IMR-90 (cell line): ENCODE measurements around the gene ABL1. TPM values are rescaled to one million over a fixed set of nuclear protein-coding genes. Genes with fewer than 3 reads are reported as not detected.

ENCODE experiments used
- ATAC-seq: fragments of 200-7000 bp; cut with Tn5 transposase; 2 replicates; pipeline ENCODE4 v1.9.1; 2020; ENCODE audit warnings: low read depth, mild to moderate bottlenecking, moderate library complexity
- BruUV-seq: library from RNA; stranded (reverse); fragments of 400-500 nt; replicated peaks from 2 replicates; lab custom pipeline; 2021; lab: Mats Ljungman, UMichigan
- CTCF ChIA-PET: fragments of 300-600 bp; formaldehyde crosslinking; extraction: SDS; loops from one replicate; lab custom pipeline; 2021; ENCODE audit warnings: antibody characterized with exemption; lab: Yijun Ruan, JAX
- POLR2A ChIA-PET: fragments of 300-600 bp; sonication (Branson Sonifier 250); formaldehyde crosslinking; loops from one replicate; lab custom pipeline; 2022; ENCODE audit warnings: antibody characterized with exemption; ENCODE audit not compliant: unreplicated experiment; lab: Charles Lee
- DNase-seq: peaks from one replicate; pipeline ENCODE4 v3.0.0; 2013
- H2AFZ ChIP-seq: replicated peaks from 2 replicates; pipeline ENCODE3; 2013; ENCODE audit warnings: low read length, mild to moderate bottlenecking; ENCODE audit not compliant: poor library complexity
- H2AK5ac ChIP-seq: 2 replicates; pipeline ENCODE4 v1.6.1; 2013; ENCODE audit warnings: low read depth, low read length, inconsistent platforms
- H2AK9ac ChIP-seq: replicated peaks from 2 replicates; pipeline ENCODE3; 2013; ENCODE audit warnings: mild to moderate bottlenecking, low read depth, low read length, moderate library complexity; ENCODE audit not compliant: poor library complexity
- H2BK120ac ChIP-seq: 2 replicates; pipeline ENCODE4 v1.6.1; 2013; ENCODE audit warnings: low read depth, low read length, inconsistent platforms
- H2BK15ac ChIP-seq: 3 replicates; pipeline ENCODE4 v1.6.1; 2013; ENCODE audit warnings: low read depth, low read length, inconsistent platforms
- H2BK20ac ChIP-seq: 2 replicates; pipeline ENCODE4 v1.6.1; 2013; ENCODE audit warnings: low read depth, mild to moderate bottlenecking, inconsistent platforms, low read length, moderate library complexity
- H2BK5ac ChIP-seq: 2 replicates; pipeline ENCODE4 v1.6.1; 2013; ENCODE audit warnings: mild to moderate bottlenecking, low read depth, low read length, inconsistent platforms; ENCODE audit not compliant: poor library complexity, severe bottlenecking
- H3K14ac ChIP-seq: replicated peaks from 2 replicates; pipeline ENCODE4 v1.6.1; 2013; ENCODE audit warnings: low read depth, low read length, inconsistent platforms
- H3K18ac ChIP-seq: 2 replicates; pipeline ENCODE4 v1.6.1; 2013; ENCODE audit warnings: low read depth, low read length, control low read depth
- H3K23ac ChIP-seq: 2 replicates; pipeline ENCODE4 v1.6.1; 2013; ENCODE audit warnings: low read depth, low read length, inconsistent platforms
- H3K27ac ChIP-seq: 2 replicates; pipeline ENCODE4 v1.5.1; 2013; ENCODE audit warnings: mild to moderate bottlenecking, control low read depth, low read length; ENCODE audit not compliant: insufficient read depth
- H3K27me3 ChIP-seq: 2 replicates; pipeline ENCODE4 v1.6.1; 2013; ENCODE audit warnings: low read length; ENCODE audit not compliant: control insufficient read depth, insufficient read depth
- H3K36me3 ChIP-seq: 2 replicates; pipeline ENCODE4 v1.6.1; 2013; ENCODE audit warnings: low read length, mixed read lengths; ENCODE audit not compliant: control insufficient read depth, insufficient read depth
- H3K4ac ChIP-seq: 2 replicates; pipeline ENCODE4 v1.6.1; 2013; ENCODE audit warnings: low read depth, low read length, inconsistent platforms
- H3K4me1 ChIP-seq: 2 replicates; pipeline ENCODE4 v1.6.1; 2013; ENCODE audit warnings: low read length, mixed read lengths; ENCODE audit not compliant: control insufficient read depth, insufficient read depth
- H3K4me2 ChIP-seq: 2 replicates; pipeline ENCODE4 v1.6.1; 2013; ENCODE audit warnings: low read depth, mild to moderate bottlenecking, control low read depth, low read length, moderate library complexity
- H3K4me3 ChIP-seq: 2 replicates; pipeline ENCODE4 v1.5.1; 2013; ENCODE audit warnings: low read depth, mild to moderate bottlenecking, control low read depth, low read length, moderate library complexity; ENCODE audit not compliant: insufficient read depth
- H3K56ac ChIP-seq: 2 replicates; pipeline ENCODE4 v1.6.1; 2013; ENCODE audit warnings: low read length, inconsistent platforms; ENCODE audit not compliant: insufficient read depth; ENCODE audit errors: extremely low read depth
- H3K79me1 ChIP-seq, 2 experiments: 2 replicates each; pipeline ENCODE4 v1.6.1; 2013; ENCODE audit warnings: low read length in 2 of 2, inconsistent platforms in 1 of 2, low read depth in 1 of 2
- H3K9ac ChIP-seq: 2 replicates; pipeline ENCODE4 v1.6.1; 2013; ENCODE audit warnings: low read depth, low read length, control low read depth
- H3K9me1 ChIP-seq: 2 replicates; pipeline ENCODE4 v1.6.1; 2013; ENCODE audit warnings: low read length, inconsistent platforms; ENCODE audit not compliant: insufficient read depth
- H3K9me3 ChIP-seq: 2 replicates; pipeline ENCODE4 v1.6.1; 2013; ENCODE audit warnings: low read length; ENCODE audit not compliant: control insufficient read depth, insufficient read depth
- H4K20me1 ChIP-seq: 2 replicates; pipeline ENCODE4 v1.6.1; 2013; ENCODE audit warnings: low read length, inconsistent platforms; ENCODE audit not compliant: insufficient read depth
- H4K5ac ChIP-seq: 2 replicates; pipeline ENCODE4 v1.6.1; 2013; ENCODE audit warnings: mild to moderate bottlenecking, low read depth, low read length, control low read depth
- H4K8ac ChIP-seq, 2 experiments: 2 replicates each; pipeline ENCODE4 v1.6.1; 2013; ENCODE audit warnings: low read depth in 2 of 2, low read length in 2 of 2, control low read depth in 1 of 2, inconsistent platforms in 1 of 2
- H4K91ac ChIP-seq: 2 replicates; pipeline ENCODE4 v1.6.1; 2013; ENCODE audit warnings: low read depth, low read length, inconsistent platforms; ENCODE audit not compliant: insufficient read depth
- BHLHE40 ChIP-seq: fragments of 150-350 bp; IDR thresholded peaks from 2 replicates; pipeline ENCODE4 v1.6.1; 2016; ENCODE audit warnings: mild to moderate bottlenecking, low read depth, low read length
- CEBPB ChIP-seq: IDR thresholded peaks from 2 replicates; pipeline ENCODE4 v1.6.1; 2012; ENCODE audit warnings: low read depth, low read length, improper control_type of control experiment
- CHD1 ChIP-seq: IDR thresholded peaks from 2 replicates; pipeline ENCODE4 v1.6.1; 2012; ENCODE audit warnings: low read depth, low read length, improper control_type of control experiment
- CTCF ChIP-seq: conservative IDR thresholded peaks from 2 replicates; pipeline ENCODE4 v1.5.1; 2012; ENCODE audit warnings: mild to moderate bottlenecking, low read depth, low read length, improper control_type of control experiment
- ELK1 ChIP-seq: fragments of 150-350 bp; IDR thresholded peaks from 2 replicates; pipeline ENCODE4 v1.6.1; 2016; ENCODE audit warnings: low read depth, mild to moderate bottlenecking, low read length, moderate library complexity, borderline replicate concordance
- FOS ChIP-seq: fragments of 150-350 bp; IDR thresholded peaks from 2 replicates; pipeline ENCODE4 v1.6.1; 2016; ENCODE audit warnings: low read depth, low read length
- MAFK ChIP-seq: IDR thresholded peaks from 2 replicates; pipeline ENCODE4 v1.6.1; 2012; ENCODE audit warnings: low read depth, low read length, improper control_type of control experiment
- MAZ ChIP-seq: IDR thresholded peaks from 2 replicates; pipeline ENCODE4 v1.6.1; 2012; ENCODE audit warnings: low read depth, mild to moderate bottlenecking, low read length, improper control_type of control experiment, moderate library complexity, borderline replicate concordance
- MXI1 ChIP-seq: IDR thresholded peaks from 2 replicates; pipeline ENCODE4 v1.6.1; 2012; ENCODE audit warnings: low read depth, mild to moderate bottlenecking, low read length, moderate library complexity, borderline replicate concordance
- NFE2L2 ChIP-seq: fragments of 150-350 bp; IDR thresholded peaks from 2 replicates; pipeline ENCODE4 v1.6.1; 2016; ENCODE audit warnings: low read depth, mild to moderate bottlenecking, low read length
- POLR2A ChIP-seq: IDR thresholded peaks from 2 replicates; pipeline ENCODE4 v1.6.1; 2012; ENCODE audit warnings: mild to moderate bottlenecking, low read depth, low read length
- RAD21 ChIP-seq: IDR thresholded peaks from 2 replicates; pipeline ENCODE4 v1.6.1; 2012; ENCODE audit warnings: low read length, improper control_type of control experiment
- RCOR1 ChIP-seq: IDR thresholded peaks from 2 replicates; pipeline ENCODE4 v1.6.1; 2012; ENCODE audit warnings: mild to moderate bottlenecking, low read length, improper control_type of control experiment; ENCODE audit not compliant: insufficient replicate concordance
- RFX5 ChIP-seq: IDR thresholded peaks from 2 replicates; pipeline ENCODE4 v1.8.0; 2012; ENCODE audit warnings: low read depth, mild to moderate bottlenecking, low read length, moderate library complexity
- SMC3 ChIP-seq: fragments of 150-350 bp; IDR thresholded peaks from 2 replicates; pipeline ENCODE4 v1.6.1; 2016; ENCODE audit warnings: low read depth, mild to moderate bottlenecking, antibody characterized with exemption, low read length, moderate library complexity
- USF2 ChIP-seq: fragments of 150-350 bp; IDR thresholded peaks from 2 replicates; pipeline ENCODE4 v1.6.1; 2017; ENCODE audit warnings: mild to moderate bottlenecking, antibody characterized with exemption, low read length, low read depth
- WGBS, 2 experiments: methylation state at CpG; one replicate each; pipeline versions ENCODE4 v1.1.5 to v1.1.7; 2013; ENCODE audit warnings: missing lambda C conversion rate in 2 of 2; ENCODE audit not compliant: insufficient read length in 1 of 2; ENCODE audit errors: extremely low coverage in 2 of 2; 5-methylcytosine and 5-hydroxymethylcytosine counted together
- dilution Hi-C: fragments of 300-500 bp; cut with HindIII; formaldehyde crosslinking; loops from one replicate; pipeline ENCODE4 v1.14.3; 2018; ENCODE audit warnings: low sequenced_read_pairs; ENCODE audit not compliant: unreplicated experiment
- in situ Hi-C: fragments of 300-500 bp; cut with MboI; formaldehyde crosslinking; loops from 3 replicates; pipeline ENCODE4 v1.14.3; 2019; ENCODE audit warnings: low sequenced_read_pairs, inconsistent platforms, mixed read lengths
- intact Hi-C: fragments of 100-400 bp; cut with micrococcal nuclease; formaldehyde crosslinking; loops from 2 replicates; pipeline ENCODE4 v1.10.0; 2022
- polyA plus RNA-seq, 3 experiments: library from polyadenylated mRNA; depleted of rRNA; stranded (reverse); fragments of >200 nt; gene quantifications; 2 replicates each; pipeline ENCODE4 v1.2.3, GENCODE V29; 2012; ENCODE audit warnings: low replicate concordance in 1 of 3
- total RNA-seq: library from RNA; depleted of rRNA; stranded (reverse); fragments of >200 nt; gene quantifications from 2 replicates; pipeline ENCODE4 v1.2.3, GENCODE V29; 2012

Gene ABL1
- total and polyA plus RNA-seq, 2 of the 4 experiments (the other 2 are of a cell fraction): 33.7 to 49.1 TPM

GRCh38 chr9:130930132-130930803 lies 95.2 kb downstream of the ABL1 start:
- Histone ChIP-seq H4K5ac (no peak overlapping the region), H3K56ac (no peak overlapping the region), H4K91ac (peak overlapping the region; percentile 50), H2BK20ac (peak overlapping the region; percentile 12; the same call in 1 of the 2 replicates), H2BK5ac (no peak overlapping the region), H2AK5ac (peak overlapping the region; percentile 84), H3K27me3 (no peaks in the 10 kb centered on the region), H3K9me3 (no peaks in the 10 kb centered on the region), H3K9ac (no peak overlapping the region), H3K18ac (no peak overlapping the region), H3K36me3 (no peaks in the 10 kb centered on the region), H3K4me2 (no peak overlapping the region), H3K4me3 (no peak overlapping the region), H3K23ac (no peak overlapping the region), H4K8ac (no peak overlapping the region), H2AK9ac (peak overlapping the region; percentile 69), H3K79me1 (no peaks in the 10 kb centered on the region), H3K4me1 (peaks cover 33% of the 10 kb centered on the region), H2BK15ac (no peak overlapping the region), H4K20me1 (peaks cover 4% of the 10 kb centered on the region; the same call in 1 of the 2 replicates), H2BK120ac (no peak overlapping the region; the same call in 1 of the 2 replicates), H3K9me1 (peaks cover 6% of the 10 kb centered on the region; the same call in 1 of the 2 replicates), H2AFZ (no peak overlapping the region), H3K14ac (no peak overlapping the region), H3K4ac (peak overlapping the region; percentile 13; the same call in 1 of the 2 replicates), H3K27ac (no peak overlapping the region)
- BruUV-seq: no TSS peak
- TF ChIP-seq CTCF: no peak
- TF ChIP-seq NFE2L2: no peak
- TF ChIP-seq RFX5: no peak
- no peak for TF ChIP-seq USF2
- no peak for TF ChIP-seq MAFK
- no peak for TF ChIP-seq BHLHE40
- no peak for TF ChIP-seq FOS
- no peak for TF ChIP-seq CHD1
- no peak for TF ChIP-seq ELK1
- TF ChIP-seq SMC3: no peak
- TF ChIP-seq RAD21: no peak
- TF ChIP-seq MAZ: no peak
- TF ChIP-seq POLR2A: no peak
- no peak for TF ChIP-seq CEBPB
- TF ChIP-seq MXI1: no peak
- TF ChIP-seq RCOR1: no peak
- ChIA-PET POLR2A (no interaction called here), CTCF (no interaction called here)
- WGBS, 2 experiments: 98% methylated on average over 10 of the region's 23 CpGs; no CpG with 5 or more reads in 1 of the 2 experiments
- no peak for ATAC-seq
- no peak for DNase-seq
- dilution Hi-C loops: no loop called here
- in situ Hi-C loops: no loop called here
- intact Hi-C loops: no loop called here
